Stimulated activated memory B cell treated with anti-CD40 and anti-IgM and Interleukin-4, amounts not matched to agents 10 μg/mL and 1 μg/mL and 100 μg/mL, for 72 hours (primary cell): Measurements from ENCODE around the gene SLC28A1.
"Not testable (repeated sequence)": the region's sequence is repeated elsewhere in the genome, so short reads cannot be mapped to it uniquely, and the experiment has no call there.

Source experiments
- ATAC-seq: fragments of 150-1000 bp; cut with Tn5 transposase; 2 replicates; pipeline ENCODE4 v1.10.0; 2021
- H3K27ac Mint-ChIP-seq: one replicate; pipeline ENCODE4 v1.8.0; 2022; ENCODE audit warnings: mild to moderate bottlenecking, mixed read lengths
- H3K27me3 Mint-ChIP-seq: one replicate; pipeline ENCODE4 v1.8.0; 2022; ENCODE audit warnings: mixed read lengths
- H3K36me3 Mint-ChIP-seq: one replicate; pipeline ENCODE4 v1.8.0; 2022; ENCODE audit warnings: mixed read lengths
- H3K4me1 Mint-ChIP-seq: one replicate; pipeline ENCODE4 v1.8.0; 2022; ENCODE audit warnings: mixed read lengths
- H3K4me3 Mint-ChIP-seq: one replicate; pipeline ENCODE4 v1.8.0; 2022; ENCODE audit warnings: mild to moderate bottlenecking, moderate library complexity, mixed read lengths
- H3K9me3 Mint-ChIP-seq: one replicate; pipeline ENCODE4 v1.8.0; 2022; ENCODE audit warnings: mixed read lengths

The SLC28A1 gene

DNA sequence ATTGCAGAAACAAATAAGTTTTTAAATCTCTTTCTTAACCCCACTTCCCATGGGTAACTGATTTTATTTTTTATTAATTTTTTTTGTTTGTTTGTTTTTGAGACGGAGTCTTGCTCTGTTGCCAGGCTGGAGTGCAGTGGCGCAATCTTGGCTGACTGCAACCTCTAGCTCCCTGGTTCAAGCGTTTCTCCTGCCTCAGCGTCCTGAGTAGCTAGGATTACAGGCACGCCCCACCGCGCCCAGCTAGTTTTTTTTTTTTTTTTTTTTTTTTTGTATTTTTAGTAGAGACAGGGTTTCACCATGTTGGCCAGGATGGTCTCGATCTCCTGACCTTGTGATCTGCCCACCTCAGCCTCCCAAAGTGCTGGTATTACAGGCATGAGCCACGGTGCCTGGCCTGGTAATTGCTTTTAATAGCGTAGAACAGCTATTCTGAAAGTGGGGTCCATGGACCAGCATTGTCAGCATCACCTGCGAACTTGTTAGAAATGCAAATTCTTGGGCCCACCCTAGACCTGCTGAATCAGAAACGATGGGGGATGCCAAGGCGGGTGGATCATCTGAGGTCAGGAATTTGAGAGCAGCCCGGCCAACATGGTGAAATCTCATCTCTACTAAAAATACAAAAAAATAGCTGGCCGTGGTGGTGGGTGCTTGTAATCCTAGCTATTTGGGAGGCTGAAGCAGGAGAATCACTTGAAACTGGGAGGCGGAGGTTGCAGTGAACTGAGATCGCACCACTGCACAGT lies 40.5 kb downstream of the SLC28A1 start:
- not testable (repeated sequence) for H3K27me3 Mint-ChIP-seq, H3K36me3 Mint-ChIP-seq, H3K9me3 Mint-ChIP-seq, H3K27ac Mint-ChIP-seq, ATAC-seq, H3K4me3 Mint-ChIP-seq
- H3K4me1 Mint-ChIP-seq: peaks cover 11% of the 10 kb centered on the region

DNA sequence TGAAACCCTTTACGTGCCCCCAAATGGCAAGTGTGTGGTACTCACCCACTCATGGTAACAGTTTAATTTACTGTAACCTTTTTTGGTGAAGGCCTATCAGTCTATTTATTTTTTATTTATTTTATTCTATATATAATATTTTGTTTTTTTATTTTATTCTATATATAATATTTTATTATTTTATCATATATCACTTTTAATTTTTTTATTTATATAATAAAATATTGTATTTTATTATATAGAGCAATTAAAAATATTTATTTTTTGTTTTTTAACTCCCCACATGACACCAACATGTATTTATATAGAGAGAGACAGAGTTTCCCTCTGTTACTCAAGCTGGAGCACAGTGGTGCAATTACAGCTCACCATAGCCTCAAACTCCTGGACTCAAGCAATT lies 41.4 kb downstream of the SLC28A1 start:
- Mint-ChIP-seq H3K27me3 (no peaks in the 10 kb centered on the region), H3K9me3 (no peaks in the 10 kb centered on the region), H3K27ac (no peak overlapping the region), H3K4me3 (no peak overlapping the region), H3K36me3 (no peaks in the 10 kb centered on the region), H3K4me1 (peaks cover 14% of the 10 kb centered on the region)
- no peak for ATAC-seq

DNA sequence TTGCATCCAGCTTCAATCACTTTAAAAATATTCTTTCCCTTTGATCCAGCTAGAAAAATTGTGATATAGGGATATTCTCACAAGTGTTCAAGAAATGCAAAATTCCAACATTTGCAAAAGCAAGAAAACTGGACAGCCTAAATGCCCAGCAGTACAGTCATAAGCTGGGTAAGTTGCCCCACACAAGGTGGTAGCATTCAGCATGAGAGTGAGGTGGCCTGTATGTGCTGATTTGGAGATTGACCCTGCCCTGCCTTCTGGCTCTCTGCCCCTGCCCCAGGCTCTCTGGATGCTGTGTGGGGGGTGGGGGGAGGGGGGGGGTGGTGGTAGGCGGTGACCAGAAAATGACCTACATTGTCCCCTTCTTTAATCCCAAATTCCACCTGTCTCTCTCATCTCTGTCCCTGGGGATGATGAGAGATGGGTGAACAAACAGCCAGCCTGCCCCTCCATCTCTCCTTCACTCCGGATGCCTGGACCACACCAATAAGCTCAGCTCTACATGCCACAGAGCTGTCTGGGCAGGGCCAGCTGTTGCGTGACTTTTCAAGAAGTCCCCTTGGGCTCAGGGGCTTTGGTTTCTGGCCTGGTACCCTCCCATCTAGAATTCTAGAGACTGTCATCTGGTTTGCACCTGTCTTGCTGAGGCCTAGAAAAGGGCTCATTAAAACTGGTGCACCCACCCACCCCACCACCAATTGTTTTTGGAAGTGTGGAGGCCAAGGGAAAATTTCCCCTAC lies 42.2 kb downstream of the SLC28A1 start:
- H3K9me3 Mint-ChIP-seq: no peaks in the 10 kb centered on the region

DNA sequence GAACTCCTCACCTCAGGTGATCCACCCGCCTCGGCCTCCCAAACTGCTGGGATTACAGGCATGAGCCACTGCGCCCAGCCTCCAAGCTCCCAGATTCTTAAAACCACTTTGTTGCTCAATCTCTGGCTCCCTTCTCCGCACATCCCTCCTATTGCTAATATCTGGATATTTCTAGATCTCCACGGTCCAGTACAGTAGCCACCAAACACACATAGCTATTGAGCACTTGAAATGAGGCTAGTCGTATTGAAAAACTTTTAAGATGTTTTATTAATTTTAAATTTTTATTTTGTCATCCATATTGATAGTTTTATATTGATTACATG lies 44.3 kb downstream of the SLC28A1 start:
- no peaks in the 10 kb centered on the region for H3K9me3 Mint-ChIP-seq
- H3K4me1 Mint-ChIP-seq: peaks cover 14% of the 10 kb centered on the region
- H3K27me3 Mint-ChIP-seq: no peaks in the 10 kb centered on the region
- no peak for ATAC-seq
- H3K36me3 Mint-ChIP-seq: no peaks in the 10 kb centered on the region
- peak overlapping the region; percentile 72 for H3K27ac Mint-ChIP-seq
- no peak overlapping the region for H3K4me3 Mint-ChIP-seq

More for the DNA sequence above, 42.2 kb downstream of the SLC28A1 start:
- no peak overlapping the region for H3K4me3 Mint-ChIP-seq
- no peaks in the 10 kb centered on the region for H3K36me3 Mint-ChIP-seq
- no peak overlapping the region for H3K27ac Mint-ChIP-seq
- H3K27me3 Mint-ChIP-seq: no peaks in the 10 kb centered on the region
- ATAC-seq: no peak
- peaks cover 14% of the 10 kb centered on the region for H3K4me1 Mint-ChIP-seq

DNA sequence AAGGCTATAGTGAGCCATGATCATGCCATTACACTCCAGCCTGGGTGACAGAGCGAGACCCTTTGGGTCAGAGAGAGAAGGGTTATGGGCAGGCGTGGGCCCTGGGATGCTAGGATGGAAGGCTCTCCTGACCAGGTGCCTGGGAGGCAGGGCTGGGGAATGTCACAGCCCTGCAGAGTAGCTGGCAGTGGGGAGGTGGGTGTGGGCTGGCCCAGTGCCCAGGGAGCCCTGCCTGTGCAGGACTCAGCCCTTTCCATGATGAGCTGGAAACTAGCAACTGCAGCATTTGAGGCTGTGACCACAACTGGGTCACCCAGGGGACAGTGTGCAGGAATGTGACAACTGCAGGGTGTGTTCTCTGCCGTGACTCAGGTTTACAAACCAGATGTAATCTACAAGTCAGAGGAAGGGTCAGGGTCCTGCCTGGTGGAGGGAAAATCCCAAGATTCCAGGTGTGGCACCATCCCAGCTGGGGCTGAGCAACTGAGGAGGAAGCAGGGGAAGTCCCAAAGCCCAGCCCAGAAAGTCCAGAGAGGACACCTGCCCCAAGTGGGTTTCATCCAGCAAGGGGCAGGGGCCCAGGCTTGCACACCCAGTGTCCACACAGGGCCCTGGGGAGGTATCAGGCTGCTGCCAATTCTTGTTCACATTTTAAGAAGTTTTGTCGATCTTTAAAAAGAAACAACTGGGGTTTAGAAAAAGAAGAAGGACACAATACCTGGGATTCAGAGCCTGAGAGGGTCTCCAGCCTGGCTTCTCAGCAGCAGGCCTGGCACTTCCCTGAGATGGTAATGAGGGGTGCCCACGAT lies 45.5 kb downstream of the SLC28A1 start:
- Mint-ChIP-seq H3K4me3 (no peak overlapping the region), H3K27me3 (no peaks in the 10 kb centered on the region), H3K4me1 (peaks cover 14% of the 10 kb centered on the region), H3K36me3 (no peaks in the 10 kb centered on the region), H3K9me3 (no peaks in the 10 kb centered on the region), H3K27ac (no peak overlapping the region)
- ATAC-seq: peak; percentile 59

DNA sequence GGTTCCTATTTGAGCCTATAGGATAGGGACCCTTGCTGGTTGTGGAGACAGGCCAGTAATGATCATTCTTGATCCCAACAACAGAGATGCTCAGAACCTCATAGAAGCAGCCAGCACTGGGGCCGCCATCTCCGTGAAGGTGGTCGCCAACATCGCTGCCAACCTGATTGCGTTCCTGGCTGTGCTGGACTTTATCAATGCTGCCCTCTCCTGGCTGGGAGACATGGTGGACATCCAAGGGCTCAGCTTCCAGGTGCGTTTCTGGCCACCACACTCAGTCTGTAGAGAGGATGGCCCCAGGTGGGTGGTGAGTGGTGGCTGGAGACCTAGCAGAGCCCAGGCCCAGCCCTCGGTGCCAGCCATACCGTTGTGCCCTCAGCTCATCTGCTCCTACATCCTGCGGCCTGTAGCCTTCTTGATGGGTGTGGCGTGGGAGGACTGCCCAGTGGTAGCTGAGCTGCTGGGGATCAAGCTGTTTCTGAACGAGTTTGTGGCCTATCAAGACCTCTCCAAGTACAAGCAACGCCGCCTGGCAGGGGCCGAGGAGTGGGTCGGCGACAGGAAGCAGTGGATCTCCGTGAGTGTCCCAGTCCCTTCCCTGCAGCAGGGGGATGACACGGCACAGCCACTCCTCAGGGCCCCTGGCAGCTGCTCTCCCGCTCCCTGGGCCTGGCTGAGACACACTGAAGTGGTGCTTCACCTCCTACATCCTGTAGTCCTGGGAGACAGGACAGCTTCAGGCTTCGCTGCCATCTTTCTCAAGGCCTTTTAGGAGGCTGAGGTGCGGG lies 50.7 kb downstream of the SLC28A1 start:
- Mint-ChIP-seq H3K4me3 (no peak overlapping the region), H3K27ac (no peak overlapping the region), H3K4me1 (peaks cover 1% of the 10 kb centered on the region), H3K9me3 (no peaks in the 10 kb centered on the region), H3K36me3 (no peaks in the 10 kb centered on the region), H3K27me3 (peaks cover 12% of the 10 kb centered on the region)
- peak; percentile 13 for ATAC-seq

DNA sequence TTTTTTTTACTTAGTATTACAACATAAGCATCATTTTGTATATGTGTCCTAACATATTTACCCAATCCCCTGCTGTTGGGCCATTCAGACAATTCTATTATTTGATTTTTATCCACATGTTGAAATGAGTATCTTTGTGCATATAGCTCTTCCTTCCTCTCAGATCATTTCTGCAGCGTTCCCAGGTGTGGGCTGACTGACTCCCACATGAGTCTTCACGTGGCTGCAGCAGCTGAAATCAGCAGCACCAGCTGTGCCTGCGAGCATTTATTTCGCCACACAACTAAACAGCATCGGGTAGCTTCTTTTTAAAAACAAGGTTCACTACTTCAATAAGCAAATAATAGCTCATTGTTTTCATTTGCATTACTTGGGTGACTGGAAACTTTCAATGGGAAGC lies 52.7 kb downstream of the SLC28A1 start:
- Mint-ChIP-seq H3K27ac (no peak overlapping the region), H3K4me3 (no peak overlapping the region), H3K27me3 (peaks cover 12% of the 10 kb centered on the region), H3K4me1 (no peaks in the 10 kb centered on the region), H3K9me3 (no peaks in the 10 kb centered on the region), H3K36me3 (no peaks in the 10 kb centered on the region)
- ATAC-seq: no peak

DNA sequence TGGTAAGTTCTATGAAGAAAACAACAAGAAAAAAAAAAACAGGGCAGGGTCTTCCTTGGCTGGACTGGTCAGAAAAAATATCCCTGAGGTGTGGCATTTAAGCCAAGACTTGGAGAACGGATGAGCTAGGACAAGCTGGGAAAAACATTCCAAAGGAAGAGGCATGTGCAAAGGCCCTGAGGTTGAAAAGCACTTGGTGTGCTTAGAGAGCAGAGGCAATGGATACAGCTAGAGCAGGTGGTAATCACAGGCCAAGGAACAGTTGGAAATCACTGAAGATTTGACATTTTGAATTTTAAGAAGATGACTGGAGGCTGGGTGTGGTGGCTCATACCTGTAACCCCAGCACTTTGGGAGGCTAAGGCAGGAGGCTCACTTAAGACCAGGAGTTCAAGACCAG lies 54.3 kb downstream of the SLC28A1 start:
- H3K9me3 Mint-ChIP-seq: no peaks in the 10 kb centered on the region

DNA sequence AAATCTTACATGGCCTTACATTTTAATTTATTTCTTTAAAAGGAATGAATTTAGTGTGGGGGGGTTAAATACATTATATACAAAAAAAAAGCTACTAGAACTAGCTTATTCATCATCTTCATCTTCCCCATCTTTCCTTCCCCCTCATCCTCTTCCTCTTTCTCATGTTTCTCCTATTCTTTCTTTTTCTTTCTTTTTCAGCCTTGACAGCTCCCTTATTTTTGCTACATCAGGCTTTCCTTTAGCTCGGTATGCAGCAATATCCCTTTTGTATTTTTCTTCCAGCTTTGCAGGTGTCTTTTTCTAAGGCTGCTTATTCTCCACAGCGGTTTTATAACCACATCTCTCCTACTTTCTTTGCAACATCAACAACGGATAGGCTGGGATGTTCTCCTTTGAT lies 55.9 kb downstream of the SLC28A1 start:
- Mint-ChIP-seq H3K9me3 (no peaks in the 10 kb centered on the region), H3K4me1 (no peaks in the 10 kb centered on the region), H3K36me3 (no peaks in the 10 kb centered on the region), H3K27ac (no peak overlapping the region), H3K4me3 (no peak overlapping the region), H3K27me3 (peaks cover 24% of the 10 kb centered on the region)
- no peak for ATAC-seq

More for the DNA sequence above, 54.3 kb downstream of the SLC28A1 start:
- no peak overlapping the region for H3K27ac Mint-ChIP-seq
- H3K36me3 Mint-ChIP-seq: no peaks in the 10 kb centered on the region
- ATAC-seq: no peak
- no peaks in the 10 kb centered on the region for H3K4me1 Mint-ChIP-seq
- no peak overlapping the region for H3K4me3 Mint-ChIP-seq
- peaks cover 24% of the 10 kb centered on the region for H3K27me3 Mint-ChIP-seq

DNA sequence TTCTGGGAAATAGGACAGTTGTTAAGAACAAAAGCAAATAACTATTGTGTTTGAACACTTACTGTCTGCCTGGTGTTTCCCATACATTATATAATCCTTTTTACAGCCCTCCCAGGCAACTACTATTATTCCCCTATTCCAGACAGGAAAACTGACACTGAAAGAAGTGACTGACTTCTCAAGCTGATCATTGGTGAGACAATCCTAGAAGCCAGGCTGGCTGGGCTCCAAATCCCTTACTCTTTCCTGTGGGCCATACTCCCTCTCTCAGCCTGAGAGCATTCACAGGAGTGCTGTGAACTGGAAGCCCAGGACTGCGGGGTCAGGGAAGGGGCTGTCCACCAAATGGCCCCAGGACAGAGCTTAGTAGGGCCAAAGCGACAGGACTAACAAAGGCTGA lies 58.0 kb downstream of the SLC28A1 start:
- Mint-ChIP-seq H3K27me3 (peaks cover 36% of the 10 kb centered on the region), H3K9me3 (no peaks in the 10 kb centered on the region), H3K4me3 (no peak overlapping the region), H3K27ac (no peak overlapping the region), H3K36me3 (no peaks in the 10 kb centered on the region), H3K4me1 (no peaks in the 10 kb centered on the region)
- ATAC-seq: no peak

DNA sequence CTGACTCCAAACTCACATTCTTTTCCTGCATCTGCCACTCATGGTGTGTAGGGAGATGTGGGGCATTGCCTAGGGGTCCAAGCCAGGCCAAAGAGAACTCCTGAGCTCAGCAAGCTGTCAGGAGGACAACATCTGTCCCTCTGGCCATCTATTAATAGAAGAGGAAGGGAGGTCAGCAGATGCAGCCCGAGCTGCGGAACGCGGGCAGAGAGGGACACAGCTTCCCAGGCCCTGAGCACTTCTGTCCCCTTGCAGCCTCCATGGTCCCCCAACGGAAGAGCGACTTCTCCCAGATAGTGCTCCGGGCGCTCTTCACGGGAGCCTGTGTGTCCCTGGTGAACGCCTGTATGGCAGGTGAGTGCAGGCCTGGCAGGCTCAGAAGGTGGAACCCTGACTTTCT lies 59.8 kb downstream of the SLC28A1 start:
- Mint-ChIP-seq H3K36me3 (no peaks in the 10 kb centered on the region), H3K4me1 (no peaks in the 10 kb centered on the region), H3K9me3 (no peaks in the 10 kb centered on the region), H3K27me3 (peaks cover 31% of the 10 kb centered on the region), H3K4me3 (no peak overlapping the region), H3K27ac (no peak overlapping the region)
- ATAC-seq: no peak

DNA sequence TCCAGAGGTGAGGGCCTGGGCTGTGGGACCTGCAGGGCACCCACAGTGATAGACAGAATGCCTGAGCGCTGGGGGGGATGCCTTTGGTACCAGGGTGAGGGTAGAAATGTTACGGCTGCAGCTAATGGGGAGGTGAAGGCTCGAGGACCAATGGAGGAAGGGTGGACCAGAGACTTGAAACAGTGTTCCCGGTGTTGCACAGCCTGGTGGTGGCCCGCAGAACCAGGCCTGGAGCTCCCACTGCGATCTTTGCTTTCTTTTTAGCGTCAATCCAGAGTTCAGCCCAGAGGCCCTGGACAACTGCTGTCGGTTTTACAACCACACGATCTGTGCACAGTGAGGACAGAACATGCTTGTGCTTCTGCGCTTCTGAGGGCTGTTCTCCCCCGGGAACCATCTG lies 60.4 kb downstream of the SLC28A1 start:
- ATAC-seq: no peak
- Mint-ChIP-seq H3K27me3 (peaks cover 37% of the 10 kb centered on the region), H3K4me3 (no peak overlapping the region), H3K9me3 (no peaks in the 10 kb centered on the region), H3K27ac (no peak overlapping the region), H3K4me1 (no peaks in the 10 kb centered on the region), H3K36me3 (no peaks in the 10 kb centered on the region)

DNA sequence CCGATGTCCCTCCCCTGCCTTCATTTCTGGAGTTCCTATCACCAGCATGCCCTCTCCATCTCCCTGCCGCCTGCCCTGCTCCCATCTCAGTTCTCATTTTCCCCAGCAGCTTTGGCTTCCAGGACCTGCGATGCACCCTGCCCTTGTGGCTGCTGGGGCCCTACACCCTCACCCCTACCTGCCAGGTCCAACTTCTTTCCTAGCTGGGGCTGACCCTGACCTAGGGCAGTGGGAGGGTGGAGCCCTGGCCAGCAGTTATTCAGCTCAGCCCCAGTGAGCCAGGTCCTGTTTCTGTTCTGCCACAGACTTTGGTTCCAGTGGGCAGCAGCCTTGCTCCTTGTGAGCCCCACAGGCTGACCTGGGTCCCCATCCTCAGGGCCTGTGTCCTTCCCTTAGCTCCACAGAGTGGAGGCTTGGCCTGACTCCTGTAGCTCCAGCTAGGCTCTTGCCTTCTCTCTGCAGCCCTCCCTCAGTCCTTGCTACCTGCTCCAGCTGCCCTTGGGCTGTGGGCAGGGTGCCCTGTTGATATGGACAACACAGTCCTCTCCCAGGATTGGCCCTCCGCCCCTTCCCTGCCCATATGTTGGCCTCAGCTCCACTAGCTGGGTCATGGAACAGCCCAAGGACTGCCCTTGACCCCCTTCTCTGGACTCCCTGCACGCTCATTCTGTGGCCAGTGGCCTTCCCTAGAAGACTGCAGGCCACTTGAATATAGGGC lies 62.5 kb downstream of the SLC28A1 start:
- peaks cover 42% of the 10 kb centered on the region for H3K27me3 Mint-ChIP-seq
- no peak overlapping the region for H3K27ac Mint-ChIP-seq
- H3K36me3 Mint-ChIP-seq: no peaks in the 10 kb centered on the region
- peak; percentile 11 for ATAC-seq
- no peak overlapping the region for H3K4me3 Mint-ChIP-seq
- no peaks in the 10 kb centered on the region for H3K4me1 Mint-ChIP-seq
- no peaks in the 10 kb centered on the region for H3K9me3 Mint-ChIP-seq

DNA sequence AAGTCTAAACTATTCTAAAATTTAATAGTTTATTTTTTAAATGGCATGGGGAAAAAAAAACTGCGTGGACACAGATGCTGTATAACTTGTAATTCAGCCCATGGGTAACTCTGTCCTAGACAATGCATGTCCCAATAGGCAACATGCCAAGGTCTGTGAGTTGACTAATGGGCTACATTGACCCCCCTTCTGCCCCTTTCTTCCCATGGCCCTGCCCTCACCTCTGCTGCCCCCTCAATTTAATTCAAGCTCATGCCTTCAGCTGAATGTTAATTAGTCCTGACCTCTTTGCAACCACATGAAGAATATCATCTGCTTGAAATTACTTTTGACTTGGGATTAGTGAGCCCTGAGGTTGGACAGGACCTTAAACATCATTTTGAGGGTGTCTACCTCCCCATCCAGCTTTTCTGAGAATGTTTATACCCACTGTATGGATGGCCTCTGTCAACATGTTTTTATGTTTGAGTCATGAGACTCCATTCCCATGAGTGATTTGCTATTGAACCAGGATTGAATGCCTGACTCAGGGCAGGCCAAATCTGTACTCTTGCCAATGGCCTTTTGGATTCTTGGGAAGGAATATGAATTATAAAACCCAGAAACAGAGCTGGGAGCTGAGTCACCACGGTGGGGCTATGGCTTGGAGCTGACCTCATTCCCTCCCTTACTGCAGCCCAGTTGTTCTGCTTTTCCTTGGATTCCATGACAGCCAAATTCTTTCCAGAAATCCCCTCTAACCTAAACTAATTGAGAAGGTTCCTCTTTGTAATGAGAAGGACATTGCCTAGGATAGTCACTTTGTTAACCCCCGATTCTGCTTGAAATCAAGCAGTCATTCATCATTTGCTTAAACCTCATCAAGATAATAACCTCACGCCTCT lies 63.7 kb downstream of the SLC28A1 start:
- Mint-ChIP-seq H3K4me3 (no peak overlapping the region), H3K9me3 (no peaks in the 10 kb centered on the region), H3K27ac (no peak overlapping the region), H3K27me3 (peaks cover 33% of the 10 kb centered on the region), H3K4me1 (no peaks in the 10 kb centered on the region), H3K36me3 (no peaks in the 10 kb centered on the region)
- no peak for ATAC-seq
